Sigmoid colon (tissue), 7 donors: Measurements from ENCODE around the gene PTPN1. TPM values are rescaled to one million over a fixed set of nuclear protein-coding genes. Genes with fewer than 3 reads are reported as not detected.

ENCODE experiments used
- DNase-seq: peaks from one replicate; pipeline ENCODE4 v3.0.0-alpha.2; 2019
- H3K27ac ChIP-seq, 4 donors: fragments of 200-600 bp; sonication (generic); one replicate each; pipeline ENCODE4 v1.5.1; 2016 to 2019; ENCODE audit warnings: mild to moderate bottlenecking in 1 of 4
- H3K27me3 ChIP-seq, 3 donors: fragments of 200-600 bp; sonication (generic); one replicate each; pipeline ENCODE4 v1.5.1; 2019; ENCODE audit warnings: mild to moderate bottlenecking in 1 of 3
- H3K36me3 ChIP-seq, 4 donors: fragments of 200-600 bp; sonication (generic); one replicate each; pipeline ENCODE4 v1.5.1; 2016 to 2019
- H3K4me1 ChIP-seq, 4 donors: fragments of 200-600 bp; sonication (generic); one replicate each; pipeline ENCODE4 v1.5.1; 2017 to 2019
- H3K4me3 ChIP-seq, 4 donors: fragments of 200-600 bp; sonication (generic); one replicate each; pipeline ENCODE4 v1.5.1; 2017 to 2019; ENCODE audit warnings: mild to moderate bottlenecking in 2 of 4, moderate library complexity in 1 of 4
- H3K9me3 ChIP-seq, 4 donors: fragments of 200-600 bp in 3 of 4; sonication (generic) in 3 of 4; one replicate each; pipeline versions ENCODE4 v1.5.1 to v1.6.1; 2013 to 2019
- CTCF ChIP-seq, 4 experiments: fragments of 450-650 bp in 3 of 4; fragments of 200-600 bp in 1 of 4; IDR thresholded peaks; one replicate each; pipeline ENCODE4 v1.5.1; 2016 to 2019; ENCODE audit warnings: antibody characterized with exemption in 4 of 4, mild to moderate bottlenecking in 3 of 4, moderate library complexity in 2 of 4
- EP300 ChIP-seq, 4 donors: sonication (generic); formaldehyde crosslinking; IDR thresholded peaks; one replicate each; pipeline ENCODE4 v1.6.1; 2017; ENCODE audit warnings: antibody characterized with exemption in 4 of 4
- POLR2A ChIP-seq, 2 donors: fragments of 450-650 bp; IDR thresholded peaks; one replicate each; pipeline ENCODE4 v1.6.1; 2016; ENCODE audit warnings: antibody characterized with exemption in 2 of 2, mild to moderate bottlenecking in 2 of 2, moderate library complexity in 2 of 2
- POLR2AphosphoS5 ChIP-seq, 4 donors: sonication (generic); formaldehyde crosslinking; IDR thresholded peaks; one replicate each; pipeline ENCODE4 v1.6.1; 2017; ENCODE audit warnings: antibody characterized with exemption in 4 of 4
- WGBS, 2 donors: extraction: QIAGEN DNeasy Blood & Tissue Kit; methylation state at CpG; one replicate each; pipeline ENCODE4 v1.1.7; 2013; 5-methylcytosine and 5-hydroxymethylcytosine counted together
- intact Hi-C: fragments of 100-400 bp; cut with DNase I; formaldehyde crosslinking; loops from one replicate; pipeline ENCODE4 v1.15.1; 2023
- polyA plus RNA-seq, 3 donors: library from polyadenylated mRNA; stranded (reverse); fragments of 200-250 nt; gene quantifications; one replicate each; pipeline ENCODE4 v1.2.3, GENCODE V29; 2013
- total RNA-seq, 4 donors: library from RNA; depleted of rRNA; stranded (reverse); fragments of >200 nt; gene quantifications; one replicate each; pipeline ENCODE4 v1.1.0, GENCODE V29; 2016
- donor health status: healthy with polysubstance abuse.
- donor health status: Bipolar disorder and iron deficiency.
- donor health status: healthy.

Gene PTPN1
- total and polyA plus RNA-seq, 7 donors = 14.4 to 41.5 (median 23.6) TPM

DNA sequence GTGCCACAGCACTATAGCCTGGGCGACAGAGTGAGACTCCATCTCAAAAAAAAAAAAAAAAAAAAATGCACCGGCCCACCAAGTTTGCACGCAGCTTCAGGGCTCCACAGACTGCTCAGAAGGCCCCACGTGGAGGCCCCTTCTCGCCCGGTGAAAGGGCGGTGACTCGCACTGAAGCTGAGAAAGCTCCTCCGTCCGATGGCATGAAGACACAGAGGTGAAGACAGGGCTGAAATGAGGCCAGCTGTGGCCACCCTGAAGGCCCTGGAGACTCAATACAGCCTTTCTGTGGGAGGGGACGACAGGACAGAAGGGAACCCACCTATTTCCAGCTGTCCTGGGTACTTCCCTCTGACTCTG lies 84.0 kb downstream of the PTPN1 start:
- Histone ChIP-seq H3K27ac (no peak overlapping the region), H3K9me3 (no peaks in the 10 kb centered on the region), H3K36me3 (peaks cover 0 to 9% (median 0%) of the 10 kb centered on the region in 4 donors), H3K4me1 (peaks cover 0 to 24% (median 17%) of the 10 kb centered on the region in 4 donors), H3K4me3 (no peak overlapping the region), H3K27me3 (peaks cover 0 to 30% (median 8%) of the 10 kb centered on the region in 3 donors)
- 73 to 84% methylated on average over 11 of the region's 11 CpGs for WGBS, 2 donors
- intact Hi-C loops = no loop called here
- no peak for DNase-seq
- no peak for TF ChIP-seq POLR2AphosphoS5 (IDR thresholded peaks at IDR 0.05)
- no peak for TF ChIP-seq CTCF (IDR thresholded peaks at IDR 0.05)
- TF ChIP-seq POLR2A (IDR thresholded peaks at IDR 0.05) = no peak
- TF ChIP-seq EP300 (IDR thresholded peaks at IDR 0.05) = no peak

- Histone ChIP-seq H3K4me1 (peaks cover 0 to 24% (median 17%) of the 10 kb centered on the region in 4 donors), H3K4me3 (no peak overlapping the region), H3K27ac (no peak overlapping the region), H3K36me3 (peaks cover 0 to 7% (median 0%) of the 10 kb centered on the region in 4 donors), H3K9me3 (no peaks in the 10 kb centered on the region), H3K27me3 (peaks cover 0 to 30% (median 8%) of the 10 kb centered on the region in 3 donors)
- 43 to 61% methylated on average over 19 of the region's 19 CpGs for WGBS, 2 donors
- DNase-seq = no peak
- TF ChIP-seq EP300 (IDR thresholded peaks at IDR 0.05) = no peak
- peak in 1 of 4 donors; percentile 4 for TF ChIP-seq POLR2AphosphoS5 (IDR thresholded peaks at IDR 0.05)
- no peak for TF ChIP-seq CTCF (IDR thresholded peaks at IDR 0.05)
- TF ChIP-seq POLR2A (IDR thresholded peaks at IDR 0.05) = no peak
- intact Hi-C loops = no loop called here
Observed at GRCh38 chr20:50594591-50595432, 84.6 kb downstream of the PTPN1 start.

GRCh38 chr20:50595433-50595895 lies 85.3 kb downstream of the PTPN1 start:
- TF ChIP-seq EP300 (IDR thresholded peaks at IDR 0.05) (no peak), CTCF (IDR thresholded peaks at IDR 0.05) (no peak), POLR2AphosphoS5 (IDR thresholded peaks at IDR 0.05) (no peak), POLR2A (IDR thresholded peaks at IDR 0.05) (no peak)
- no peak for DNase-seq
- H3K27ac ChIP-seq = no peak overlapping the region
- peaks cover 0 to under 1% (median 0%) of the 10 kb centered on the region in 4 donors for H3K36me3 ChIP-seq
- peaks cover 0 to 30% (median 8%) of the 10 kb centered on the region in 3 donors for H3K27me3 ChIP-seq
- intact Hi-C loops = no loop called here
- 57 to 79% methylated on average over 6 of the region's 6 CpGs for WGBS, 2 donors
- peaks cover 0 to 24% (median 17%) of the 10 kb centered on the region in 4 donors for H3K4me1 ChIP-seq
- H3K9me3 ChIP-seq = no peaks in the 10 kb centered on the region
- H3K4me3 ChIP-seq = no peak overlapping the region

- no peak overlapping the region for H3K27ac ChIP-seq
- intact Hi-C loops = no loop called here
- TF ChIP-seq CTCF (IDR thresholded peaks at IDR 0.05) (no peak), EP300 (IDR thresholded peaks at IDR 0.05) (no peak), POLR2AphosphoS5 (IDR thresholded peaks at IDR 0.05) (no peak)
- no peaks in the 10 kb centered on the region for H3K9me3 ChIP-seq
- no peaks in the 10 kb centered on the region for H3K36me3 ChIP-seq
- DNase-seq = no peak
- peaks cover 0 to 30% (median 8%) of the 10 kb centered on the region in 3 donors for H3K27me3 ChIP-seq
- H3K4me3 ChIP-seq = no peak overlapping the region
- peaks cover 0 to 24% (median 17%) of the 10 kb centered on the region in 4 donors for H3K4me1 ChIP-seq
- 25 to 53% methylated on average over 15 of the region's 15 CpGs for WGBS, 2 donors
Observed at GRCh38 chr20:50595988-50596693, 86.0 kb downstream of the PTPN1 start.
